ENCODE data around the gene CMIP. TPM values are rescaled to one million over a fixed set of nuclear protein-coding genes. Genes with fewer than 3 reads are reported as not detected.

The CMIP gene
- total RNA-seq, 2 experiments from 2014 or later = 65.4 to 76.7 TPM

GRCh38 chr16:81532491-81533174 lies 88.0 kb downstream of the CMIP start:
- POLR2A ChIA-PET = no interaction called here
- Mint-ChIP-seq H3K4me3 (no peak overlapping the region), H3K4me1 (peaks cover 30% of the 10 kb centered on the region), H3K36me3 (peaks cover 4% of the 10 kb centered on the region), H3K27me3 (no peaks in the 10 kb centered on the region), H3K27ac (peak overlapping the region; percentile 5), H3K9me3 (no peaks in the 10 kb centered on the region)
- DNase-seq (no peak), ATAC-seq (ENCODE audit: low read depth) (no peak)

DNA sequence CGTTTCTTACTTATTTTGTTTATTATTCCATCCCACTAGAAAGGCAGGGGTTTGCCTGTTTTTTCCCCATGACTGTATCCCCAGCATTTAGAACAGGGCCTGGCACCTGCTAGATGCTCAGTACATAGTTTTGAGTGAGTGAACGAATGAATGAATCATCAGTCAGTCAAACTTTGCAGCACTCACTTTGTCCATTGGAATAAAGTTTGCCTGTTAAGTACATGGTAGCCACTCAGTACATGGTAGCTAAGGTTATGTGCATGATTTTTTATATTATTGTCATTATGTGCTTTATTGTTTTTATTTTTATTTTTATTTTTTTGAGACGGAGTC lies 88.5 kb downstream of the CMIP start:
- Mint-ChIP-seq H3K4me3 (no peak overlapping the region), H3K9me3 (no peaks in the 10 kb centered on the region), H3K27ac (peak overlapping the region; percentile 5), H3K36me3 (peaks cover 4% of the 10 kb centered on the region), H3K27me3 (no peaks in the 10 kb centered on the region), H3K4me1 (peaks cover 26% of the 10 kb centered on the region)
- POLR2A ChIA-PET = no interaction called here
- ATAC-seq (ENCODE audit: low read depth) = no peak
- DNase-seq = no peak

GRCh38 chr16:81535679-81536360 lies 91.2 kb downstream of the CMIP start:
- H3K27ac Mint-ChIP-seq = no peak overlapping the region
- DNase-seq (no peak), ATAC-seq (ENCODE audit: low read depth) (no peak)
- no peaks in the 10 kb centered on the region for H3K27me3 Mint-ChIP-seq
- peaks cover 8% of the 10 kb centered on the region for H3K4me1 Mint-ChIP-seq
- POLR2A ChIA-PET = no interaction called here
- H3K36me3 Mint-ChIP-seq = no peaks in the 10 kb centered on the region
- no peak overlapping the region for H3K4me3 Mint-ChIP-seq
- no peaks in the 10 kb centered on the region for H3K9me3 Mint-ChIP-seq

DNA sequence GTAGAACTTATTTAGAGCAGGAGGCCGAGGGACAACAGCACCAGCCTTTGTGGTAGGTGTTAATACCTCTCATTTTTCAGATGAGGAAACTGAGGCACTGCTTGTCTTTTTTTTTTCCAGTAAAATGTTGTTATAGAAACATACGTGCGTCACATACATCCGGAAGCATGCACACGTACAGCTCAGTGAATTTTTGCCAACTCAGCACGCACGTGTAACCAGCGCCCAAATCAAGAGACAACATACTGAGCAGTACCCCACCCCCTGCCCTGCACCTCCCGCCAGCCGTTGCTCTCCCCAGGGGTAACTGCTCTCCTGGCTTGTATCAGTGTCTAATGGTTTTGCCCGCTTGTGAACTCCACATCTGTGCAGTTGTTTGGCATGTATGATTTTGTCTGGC lies 92.0 kb downstream of the CMIP start:
- Mint-ChIP-seq H3K9me3 (no peaks in the 10 kb centered on the region), H3K4me1 (peaks cover 11% of the 10 kb centered on the region), H3K27me3 (no peaks in the 10 kb centered on the region), H3K4me3 (no peak overlapping the region), H3K27ac (no peak overlapping the region), H3K36me3 (no peaks in the 10 kb centered on the region)
- no peak for DNase-seq
- POLR2A ChIA-PET = no interaction called here
- ATAC-seq (ENCODE audit: low read depth) = no peak

GRCh38 chr16:81537721-81538561 lies 93.3 kb downstream of the CMIP start:
- no peaks in the 10 kb centered on the region for H3K27me3 Mint-ChIP-seq
- no peaks in the 10 kb centered on the region for H3K9me3 Mint-ChIP-seq
- ATAC-seq (ENCODE audit: low read depth) (no peak), DNase-seq (no peak)
- no peaks in the 10 kb centered on the region for H3K36me3 Mint-ChIP-seq
- POLR2A ChIA-PET = no interaction called here
- no peak overlapping the region for H3K27ac Mint-ChIP-seq
- peaks cover 14% of the 10 kb centered on the region for H3K4me1 Mint-ChIP-seq
- H3K4me3 Mint-ChIP-seq = no peak overlapping the region

DNA sequence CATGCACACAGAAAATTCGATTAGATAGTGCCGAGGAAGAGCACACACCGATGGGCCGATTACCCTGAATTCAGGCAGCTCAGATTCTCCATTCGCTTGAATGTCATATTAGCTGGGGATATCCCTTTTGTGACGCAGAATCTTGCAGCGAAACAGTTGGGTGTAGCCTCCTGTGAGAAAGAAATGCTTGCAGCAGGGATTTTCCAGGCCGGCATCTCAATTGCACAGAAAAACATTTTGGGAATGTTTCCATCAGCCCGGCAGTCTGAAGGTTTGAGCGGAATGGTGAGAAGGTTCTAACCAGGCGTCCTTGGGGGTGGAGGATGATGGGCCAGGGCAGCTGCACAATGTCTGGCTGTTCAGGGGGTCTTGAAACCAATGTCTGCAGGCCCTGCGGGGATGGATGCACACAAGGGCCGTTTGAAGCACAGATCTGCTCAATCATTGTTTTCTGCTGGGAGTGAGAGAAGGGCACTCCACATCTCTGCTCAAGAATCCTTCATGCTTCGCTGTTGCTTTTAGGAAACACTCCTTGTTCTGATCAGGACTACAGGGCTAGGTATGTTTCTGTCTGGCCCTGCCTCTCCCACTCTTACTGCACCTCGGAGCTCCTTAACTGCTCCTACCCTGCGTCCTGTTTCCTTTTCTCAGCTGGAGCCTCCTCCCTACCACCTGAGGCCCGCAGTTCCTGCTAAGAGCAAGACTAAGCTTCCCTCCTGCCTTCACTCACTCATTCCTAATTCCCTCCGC lies 94.6 kb downstream of the CMIP start:
- no peak for ATAC-seq (ENCODE audit: low read depth)
- Mint-ChIP-seq H3K27ac (no peak overlapping the region), H3K9me3 (no peaks in the 10 kb centered on the region), H3K27me3 (no peaks in the 10 kb centered on the region), H3K36me3 (no peaks in the 10 kb centered on the region), H3K4me1 (peaks cover 20% of the 10 kb centered on the region), H3K4me3 (no peak overlapping the region)
- POLR2A ChIA-PET = no interaction called here
- no peak for DNase-seq

DNA sequence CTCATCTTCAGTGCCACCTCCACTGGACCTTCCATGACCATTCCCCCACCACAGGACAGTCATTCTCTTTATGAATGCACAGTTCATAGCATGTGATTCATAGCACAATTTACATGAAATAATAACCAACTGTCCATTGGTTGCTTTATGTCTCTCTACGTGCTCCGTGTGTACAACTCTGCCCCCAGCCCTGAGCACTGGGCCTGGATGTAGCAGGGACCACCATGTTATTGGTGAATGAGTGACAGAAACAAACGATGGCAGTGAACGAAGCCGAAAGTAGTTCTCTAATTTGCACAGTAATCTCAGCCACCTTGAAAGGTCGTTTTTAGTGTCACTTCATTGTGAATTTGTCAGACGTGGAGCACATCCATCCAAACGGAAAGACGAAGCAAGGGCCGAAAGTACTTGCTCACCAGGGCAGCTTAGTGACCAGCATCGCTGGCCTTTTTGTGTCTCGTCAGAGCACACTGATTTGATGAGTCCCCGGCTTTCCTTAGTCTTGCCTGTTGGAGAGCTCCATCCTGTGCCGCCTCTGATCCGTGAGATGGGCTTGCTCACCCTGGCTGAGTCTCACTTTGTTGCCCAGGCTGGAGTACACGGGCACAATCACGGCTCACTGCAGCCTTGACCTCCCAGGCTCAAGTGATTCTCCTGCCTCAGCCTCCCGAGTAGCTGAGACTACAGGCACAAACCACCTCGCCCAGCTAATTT lies 95.3 kb downstream of the CMIP start:
- H3K27ac Mint-ChIP-seq = no peak overlapping the region
- H3K36me3 Mint-ChIP-seq = peaks cover 2% of the 10 kb centered on the region
- no peak overlapping the region for H3K4me3 Mint-ChIP-seq
- POLR2A ChIA-PET = no interaction called here
- H3K9me3 Mint-ChIP-seq = no peaks in the 10 kb centered on the region
- ATAC-seq (ENCODE audit: low read depth) (no peak), DNase-seq (no peak)
- H3K27me3 Mint-ChIP-seq = no peaks in the 10 kb centered on the region
- H3K4me1 Mint-ChIP-seq = peaks cover 27% of the 10 kb centered on the region

- Mint-ChIP-seq H3K9me3 (no peaks in the 10 kb centered on the region), H3K36me3 (peaks cover 2% of the 10 kb centered on the region), H3K27ac (no peak overlapping the region), H3K4me1 (peaks cover 37% of the 10 kb centered on the region), H3K27me3 (no peaks in the 10 kb centered on the region), H3K4me3 (no peak overlapping the region)
- POLR2A ChIA-PET = no interaction called here
- no peak for DNase-seq
- ATAC-seq (ENCODE audit: low read depth) = no peak
Measured at GRCh38 chr16:81541314-81541713, 96.7 kb downstream of the CMIP start.

DNA sequence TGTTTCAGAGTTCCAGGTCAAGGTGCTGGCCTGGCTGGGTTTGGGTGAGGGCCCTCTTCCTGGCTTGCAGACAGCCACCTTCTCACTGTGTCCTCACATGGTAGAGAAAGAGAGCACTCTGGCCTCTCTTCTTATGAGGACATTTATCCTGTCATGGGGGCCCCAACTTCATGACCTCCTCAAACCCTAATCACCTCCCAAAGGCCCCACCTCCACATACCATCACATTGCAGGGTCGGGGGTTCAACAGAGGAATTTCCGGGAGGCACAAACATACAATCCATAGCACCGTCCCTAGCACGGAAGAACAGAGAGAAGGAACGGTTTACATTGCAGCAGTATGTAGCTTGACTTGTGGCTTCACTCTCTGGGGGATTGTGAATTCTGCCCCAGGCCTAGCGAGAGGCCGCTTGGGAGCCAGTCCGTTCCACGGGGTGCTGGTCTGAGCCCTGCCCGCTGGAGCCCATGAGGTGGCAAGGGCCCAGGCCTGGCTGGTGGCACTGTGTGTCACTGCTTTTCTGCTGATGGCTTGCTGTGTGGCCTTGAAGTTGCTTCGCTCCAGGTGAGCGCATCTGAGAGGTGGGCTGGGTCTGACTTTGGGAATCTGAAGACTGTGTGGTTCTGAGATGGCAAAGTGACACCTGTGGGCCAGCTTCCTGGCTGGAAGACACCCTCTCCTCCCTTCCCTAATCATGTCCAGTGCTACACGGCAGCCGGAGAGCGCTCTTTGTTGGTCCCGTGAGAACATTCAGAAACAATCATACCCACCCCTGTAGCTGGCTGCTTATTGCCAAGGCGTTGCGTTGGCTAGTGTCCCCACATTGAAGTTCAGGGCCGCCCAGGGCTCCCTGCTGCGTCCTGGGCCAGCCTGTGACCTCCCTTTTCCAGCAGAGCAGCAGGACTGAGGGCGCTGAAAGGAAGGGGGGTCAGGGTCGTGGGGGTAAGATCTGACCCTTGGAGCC lies 98.3 kb downstream of the CMIP start:
- no peak for ATAC-seq (ENCODE audit: low read depth)
- POLR2A ChIA-PET = no interaction called here
- no peaks in the 10 kb centered on the region for H3K27me3 Mint-ChIP-seq
- no peak overlapping the region for H3K27ac Mint-ChIP-seq
- DNase-seq = no peak
- no peak overlapping the region for H3K4me3 Mint-ChIP-seq
- H3K4me1 Mint-ChIP-seq = peaks cover 44% of the 10 kb centered on the region
- H3K36me3 Mint-ChIP-seq = peaks cover 5% of the 10 kb centered on the region
- no peaks in the 10 kb centered on the region for H3K9me3 Mint-ChIP-seq

DNA sequence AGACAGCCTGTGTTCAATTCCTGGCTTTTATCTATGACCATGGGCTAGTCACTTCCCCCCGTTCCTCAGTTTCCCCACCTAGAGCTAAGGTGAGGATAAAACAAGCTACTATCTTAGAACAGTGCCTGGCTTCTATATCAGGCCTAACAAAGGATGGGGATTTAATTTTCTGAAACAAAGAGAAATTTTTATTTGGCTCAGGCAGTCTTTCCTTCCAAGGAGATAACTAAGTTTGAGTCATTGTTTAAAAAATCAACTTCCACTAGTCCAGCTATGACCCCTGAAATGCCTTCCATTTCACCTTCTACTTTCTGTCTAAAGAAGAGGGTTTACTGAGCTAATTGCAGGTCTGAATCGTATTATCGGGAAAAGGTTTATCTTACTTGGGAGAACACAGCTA lies 99.0 kb downstream of the CMIP start:
- H3K4me3 Mint-ChIP-seq = no peak overlapping the region
- H3K27me3 Mint-ChIP-seq = no peaks in the 10 kb centered on the region
- H3K27ac Mint-ChIP-seq = no peak overlapping the region
- POLR2A ChIA-PET = no interaction called here
- DNase-seq = no peak
- H3K36me3 Mint-ChIP-seq = peaks cover 5% of the 10 kb centered on the region
- no peaks in the 10 kb centered on the region for H3K9me3 Mint-ChIP-seq
- peaks cover 44% of the 10 kb centered on the region for H3K4me1 Mint-ChIP-seq
- ATAC-seq (ENCODE audit: low read depth) = no peak

GRCh38 chr16:81544261-81544660 lies 99.7 kb downstream of the CMIP start:
- ATAC-seq (ENCODE audit: low read depth) = peak; percentile 18

GRCh38 chr16:81544700-81545271 lies 100.2 kb downstream of the CMIP start:
- POLR2A ChIA-PET = no interaction called here
- DNase-seq = no peak
- Mint-ChIP-seq H3K9me3 (no peaks in the 10 kb centered on the region), H3K27ac (no peak overlapping the region), H3K4me3 (no peak overlapping the region), H3K27me3 (no peaks in the 10 kb centered on the region), H3K36me3 (peaks cover 5% of the 10 kb centered on the region), H3K4me1 (peaks cover 44% of the 10 kb centered on the region)
- no peak for ATAC-seq (ENCODE audit: low read depth)

More at GRCh38 chr16:81544261-81544660, 99.7 kb downstream of the CMIP start:
- Mint-ChIP-seq H3K4me1 (peaks cover 44% of the 10 kb centered on the region), H3K36me3 (peaks cover 5% of the 10 kb centered on the region), H3K27me3 (no peaks in the 10 kb centered on the region), H3K9me3 (no peaks in the 10 kb centered on the region), H3K27ac (no peak overlapping the region), H3K4me3 (no peak overlapping the region)
- no peak for DNase-seq
- POLR2A ChIA-PET = no interaction called here
